ENCODE measurements around the gene ACTL10. TPM values are rescaled to one million over a fixed set of nuclear protein-coding genes. Genes with fewer than 3 reads are reported as not detected.

The ACTL10 gene
- total RNA-seq, 1 experiment from 2014 or later, result 0.46 TPM

- no peaks in the 10 kb centered on the region for H3K23me2 ChIP-seq (ENCODE audit: insufficient read length, low read depth, low read length, poor library complexity, severe bottlenecking)
- H2BK5ac ChIP-seq (ENCODE audit: insufficient read length, low read length), result no peak overlapping the region
- no peak overlapping the region for H4K8ac ChIP-seq (replicated peaks; ENCODE audit: insufficient read length, low read depth, low read length)
- Mint-ChIP-seq H3K27ac (no peak overlapping the region), H3K4me3 (no peak overlapping the region), H3K27me3 (ENCODE audit: low read depth) (peaks cover 9% of the 10 kb centered on the region; the same call in 1 of the 2 replicates), H3K4me1 (no peaks in the 10 kb centered on the region), H3K9me3 (peaks cover 20 to 25% of the 10 kb centered on the region in 2 experiments), H3K36me3 (ENCODE audit: insufficient read depth in 1 of 3, low read depth in 3 of 3) (peaks cover 8 to 20% (median 9%) of the 10 kb centered on the region in 3 experiments; a peak in 6 of 7 replicates)
- no peaks in the 10 kb centered on the region for H3K4me1 ChIP-seq (ENCODE audit: insufficient read depth, low read length)
- H3K9ac ChIP-seq (ENCODE audit: extremely low read depth, insufficient read length, low read length), result no peak overlapping the region
- H3K18ac ChIP-seq (ENCODE audit: insufficient read length, low read depth, low read length), result no peak overlapping the region
- no peak overlapping the region for H4K91ac ChIP-seq (ENCODE audit: insufficient read length, low read depth, low read length)
- H4K5ac ChIP-seq (ENCODE audit: insufficient read length, low read depth, low read length), result no peak overlapping the region
- H2BK12ac ChIP-seq (ENCODE audit: insufficient read length, low read depth, low read length), result no peak overlapping the region
- H3K27ac ChIP-seq (ENCODE audit: insufficient read length, low read depth, low read length), result no peak overlapping the region
- H2BK120ac ChIP-seq (ENCODE audit: low read depth, low read length, poor library complexity, severe bottlenecking), result no peak overlapping the region
- H3K79me2 ChIP-seq (ENCODE audit: insufficient read depth, low read length), result no peaks in the 10 kb centered on the region
- no peak overlapping the region for H3K4ac ChIP-seq (ENCODE audit: low read depth, low read length)
- no peak overlapping the region for H2AFZ ChIP-seq (ENCODE audit: low read length)
- no peak overlapping the region for H3K4me2 ChIP-seq (ENCODE audit: insufficient read depth, insufficient read length, low read length)
- no peak overlapping the region for H3K14ac ChIP-seq (ENCODE audit: insufficient read depth, low read length)
- DNase-seq, result no peak
- no peaks in the 10 kb centered on the region for H3K9me3 ChIP-seq (ENCODE audit: control insufficient read depth, low read depth, low read length)
- no peaks in the 10 kb centered on the region for H3K79me1 ChIP-seq (ENCODE audit: insufficient read depth, low read depth, low read length, poor library complexity, severe bottlenecking)
- no peaks in the 10 kb centered on the region for H3K27me3 ChIP-seq (ENCODE audit: insufficient read depth, low read length)
- no peak overlapping the region for H3K56ac ChIP-seq (ENCODE audit: insufficient read length, low read depth, low read length)
- H2AK5ac ChIP-seq (ENCODE audit: insufficient read length, low read length), result no peak overlapping the region
- H3K23ac ChIP-seq (ENCODE audit: insufficient read length, low read depth, low read length), result no peak overlapping the region
- no peak overlapping the region for H3T11ph ChIP-seq (ENCODE audit: low read length)
- no peak for TF ChIP-seq CTCF (conservative IDR thresholded peaks at IDR 0.05)
- no peak overlapping the region for H2BK20ac ChIP-seq (ENCODE audit: low read depth, low read length, poor library complexity, severe bottlenecking)
- no peaks in the 10 kb centered on the region for H4K20me1 ChIP-seq (ENCODE audit: control insufficient read depth, insufficient read depth, insufficient read length)
- no CpG with 5 or more reads among the region's 8 CpGs for WGBS (ENCODE audit: extremely low coverage, insufficient read length, low lambda C conversion rate)
- no peak overlapping the region for H2BK15ac ChIP-seq (ENCODE audit: low read depth, low read length)
These were observed 36.9 kb downstream of the ACTL10 start for GRCh38 chr20:33703498-33704137.

Data from H9 (cell line).